Activated B cell treated with CpG ODN at 0.5 μM for 24 hours (primary cell): ENCODE results near the gene TFCP2. TPM values are rescaled to one million over a fixed set of nuclear protein-coding genes. Genes with fewer than 3 reads are reported as not detected.

Experiments
- ATAC-seq: fragments of 200-7000 bp; cut with Tn5 transposase; one replicate; pipeline ENCODE4 v1.10.0; 2021; ENCODE audit warnings: low read depth, mild to moderate bottlenecking, moderate library complexity
- CTCF ChIA-PET: fragments of 350-600 bp; sonication (Branson Sonifier 250); formaldehyde crosslinking; loops from one replicate; lab custom pipeline; 2021; ENCODE audit warnings: antibody characterized with exemption; lab: Charles Lee
- POLR2A ChIA-PET: fragments of 350-600 bp; sonication (Branson Sonifier 250); formaldehyde crosslinking; loops from one replicate; lab custom pipeline; 2021; ENCODE audit warnings: antibody characterized with exemption; lab: Charles Lee
- DNase-seq: peaks from one replicate; pipeline ENCODE4 v3.0.0; 2022
- H3K27ac Mint-ChIP-seq: one replicate; pipeline ENCODE4 v1.8.0; 2020; ENCODE audit warnings: mixed read lengths
- H3K27me3 Mint-ChIP-seq: one replicate; pipeline ENCODE4 v1.8.0; 2021; ENCODE audit warnings: mixed read lengths
- H3K36me3 Mint-ChIP-seq: one replicate; pipeline ENCODE4 v1.8.0; 2021; ENCODE audit warnings: low read depth, mixed read lengths
- H3K4me1 Mint-ChIP-seq: one replicate; pipeline ENCODE4 v1.8.0; 2021; ENCODE audit warnings: mixed read lengths
- H3K4me3 Mint-ChIP-seq: one replicate; pipeline ENCODE4 v1.8.0; 2020; ENCODE audit warnings: mild to moderate bottlenecking, mixed read lengths
- H3K9me3 Mint-ChIP-seq: one replicate; pipeline ENCODE4 v1.8.0; 2020; ENCODE audit warnings: mixed read lengths
- CTCF ChIP-seq: fragments of 200-600 bp; IDR thresholded peaks from one replicate; pipeline ENCODE4 v1.8.0; 2022; ENCODE audit warnings: antibody characterized with exemption, mild to moderate bottlenecking
- intact Hi-C: fragments of 100-400 bp; cut with micrococcal nuclease; formaldehyde crosslinking; loops from one replicate; pipeline ENCODE4 v1.15.1; 2024
- total RNA-seq: library from RNA; stranded (reverse); gene quantifications from 2 replicates; pipeline ENCODE4 v1.2.3, GENCODE V29; 2022

Gene TFCP2
- total RNA-seq, 1 donor from 2014 or later: 36.7 TPM

GRCh38 chr12:51085757-51086156, 87.2 kb downstream of the TFCP2 start:
- no peaks in the 10 kb centered on the region for H3K27me3 Mint-ChIP-seq
- POLR2A ChIA-PET: interaction anchor here (0.6 kb wide), 1 partner anchor 132 kb away, joined by 4 read pairs; the partner anchor contains the start of gene POU6F1
- no peak overlapping the region for H3K4me3 Mint-ChIP-seq
- H3K4me1 Mint-ChIP-seq: peaks cover 20% of the 10 kb centered on the region
- ATAC-seq: no peak
- no peaks in the 10 kb centered on the region for H3K9me3 Mint-ChIP-seq
- peaks cover 4% of the 10 kb centered on the region for H3K36me3 Mint-ChIP-seq
- H3K27ac Mint-ChIP-seq: no peak overlapping the region
- TF ChIP-seq CTCF: no peak
- intact Hi-C loops: loop anchor here (10.0 kb wide), 3 partner anchors 239 to 449 kb away; partner anchors contain the start of gene BIN2
- no peak for DNase-seq
- CTCF ChIA-PET: no interaction called here

GRCh38 chr12:51083126-51083833, 89.7 kb downstream of the TFCP2 start, which contains the start of gene CSRNP2:
CSRNP2 (minus strand) TSS chr12:51083596; CDS start chr12:51076561, 7,035 bp downstream.
- CTCF ChIA-PET: interaction anchor here (1.4 kb wide), 1 partner anchor 258 kb away, joined by 6 read pairs; no protein-coding TSS in a partner anchor
- peak; percentile 99 for ATAC-seq
- Mint-ChIP-seq H3K4me3 (peak within 1 kb of the TSS; percentile 96), H3K36me3 (peaks cover 4% of the 10 kb centered on the region), H3K4me1 (peaks cover 20% of the 10 kb centered on the region), H3K27ac (peak within 1 kb of the TSS; percentile 71), H3K27me3 (no peaks in the 10 kb centered on the region), H3K9me3 (no peaks in the 10 kb centered on the region)
- POLR2A ChIA-PET: interaction anchor here (0.5 to 2.4 kb wide), 24 partner anchors 16 to 967 kb away, joined by 3 to 21 read pairs (median 4); partner anchors contain the start of genes ATF1, DAZAP2, POU6F1 and SLC11A2
- peak; percentile 92 for DNase-seq
- TF ChIP-seq CTCF: no peak
- intact Hi-C loops: loop anchor here (1.0 to 10.0 kb wide), 10 partner anchors 35 to 452 kb away; partner anchors contain the start of genes ATF1, BIN2, DAZAP2 and LETMD1

GRCh38 chr12:51082561-51083125, 90.3 kb downstream of the TFCP2 start:
- peaks cover 20% of the 10 kb centered on the region for H3K4me1 Mint-ChIP-seq

GRCh38 chr12:51081421-51081820, 91.5 kb downstream of the TFCP2 start:
- no peaks in the 10 kb centered on the region for H3K27me3 Mint-ChIP-seq
- peaks cover 20% of the 10 kb centered on the region for H3K4me1 Mint-ChIP-seq
- no peak for DNase-seq
- no peak for ATAC-seq
- ChIA-PET CTCF (interaction anchor here (0.7 kb wide), 1 partner anchor 1958 kb away, joined by 3 read pairs; no protein-coding TSS in a partner anchor), POLR2A (interaction anchor here (1.3 kb wide), 1 partner anchor 135 kb away, joined by 3 read pairs; no protein-coding TSS in a partner anchor)
- peaks cover 4% of the 10 kb centered on the region for H3K36me3 Mint-ChIP-seq
- intact Hi-C loops: loop anchor here (10.0 kb wide), 3 partner anchors 243 to 453 kb away; partner anchors contain the start of gene BIN2
- H3K9me3 Mint-ChIP-seq: no peaks in the 10 kb centered on the region
- H3K27ac Mint-ChIP-seq: no peak overlapping the region
- peak overlapping the region; percentile 5 for H3K4me3 Mint-ChIP-seq
- TF ChIP-seq CTCF: no peak

More at GRCh38 chr12:51082561-51083125, 90.3 kb downstream of the TFCP2 start:
- Mint-ChIP-seq H3K4me3 (peak overlapping the region; percentile 96), H3K36me3 (peaks cover 4% of the 10 kb centered on the region), H3K27me3 (no peaks in the 10 kb centered on the region), H3K27ac (peak overlapping the region; percentile 71), H3K9me3 (no peaks in the 10 kb centered on the region)
- intact Hi-C loops: loop anchor here (1.0 to 10.0 kb wide), 10 partner anchors 34 to 452 kb away; partner anchors contain the start of genes ATF1, BIN2, DAZAP2 and LETMD1
- ChIA-PET POLR2A (interaction anchor here (0.5 to 2.4 kb wide), 21 partner anchors 16 to 739 kb away, joined by 3 to 21 read pairs (median 4); partner anchors contain the start of genes ATF1, DAZAP2, POU6F1 and SMAGP), CTCF (interaction anchor here (1.4 kb wide), 1 partner anchor 258 kb away, joined by 6 read pairs; no protein-coding TSS in a partner anchor)
- ATAC-seq (no peak), DNase-seq (no peak)
- TF ChIP-seq CTCF: no peak
